GM19438 (cell line): ENCODE data around the gene ADAMTS10.
"Not testable (repeated sequence)": the region's sequence is repeated elsewhere in the genome, so short reads cannot be mapped to it uniquely, and the experiment has no call there.

ENCODE experiments used
- ATAC-seq: cut with Tn5 transposase; IDR thresholded peaks from one replicate; pipeline ENCODE4 v1.9.1; 2021; ENCODE audit warnings: low read depth; ENCODE audit not compliant: unreplicated experiment

ADAMTS10 gene

GRCh38 chr19:8610041-8610935 is at the start of gene ADAMTS10:
Gene ADAMTS10 (minus strand): TSS chr19:8610715. CDS start chr19:8605710, 5,005 bp downstream.
- no peak for ATAC-seq

GRCh38 chr19:8659905-8660304 is 49.4 kb upstream of the ADAMTS10 start:
- no peak for ATAC-seq

- ATAC-seq = no peak
These were observed 47.4 kb upstream of the ADAMTS10 start for GRCh38 chr19:8657869-8658268.

- no peak for ATAC-seq
These were observed 44.8 kb upstream of the ADAMTS10 start for GRCh38 chr19:8655340-8655709.

GRCh38 chr19:8654591-8655339 is 44.2 kb upstream of the ADAMTS10 start:
- no peak for ATAC-seq

GRCh38 chr19:8648240-8648639 is 37.7 kb upstream of the ADAMTS10 start:
- ATAC-seq = no peak

GRCh38 chr19:8643860-8644653 is 33.5 kb upstream of the ADAMTS10 start:
- ATAC-seq = no peak

GRCh38 chr19:8642561-8642960 is 32.0 kb upstream of the ADAMTS10 start:
- ATAC-seq = no peak

- no peak for ATAC-seq
These were observed 31.5 kb upstream of the ADAMTS10 start for GRCh38 chr19:8641908-8642547.

- no peak for ATAC-seq
These were observed 30.8 kb upstream of the ADAMTS10 start for GRCh38 chr19:8641221-8641907.

GRCh38 chr19:8640402-8641004 is 30.0 kb upstream of the ADAMTS10 start:
- no peak for ATAC-seq

- no peak for ATAC-seq
These were observed 29.4 kb upstream of the ADAMTS10 start for GRCh38 chr19:8639821-8640401.

GRCh38 chr19:8638078-8638619 is 27.6 kb upstream of the ADAMTS10 start:
- ATAC-seq = no peak

- ATAC-seq = not testable (repeated sequence)
These were observed 26.6 kb upstream of the ADAMTS10 start for GRCh38 chr19:8637070-8637469.

GRCh38 chr19:8635422-8635821 is 24.9 kb upstream of the ADAMTS10 start:
- ATAC-seq = no peak

GRCh38 chr19:8631425-8631819 is 20.9 kb upstream of the ADAMTS10 start:
- ATAC-seq = no peak

GRCh38 chr19:8630796-8631424 is 20.4 kb upstream of the ADAMTS10 start:
- ATAC-seq = no peak

GRCh38 chr19:8629996-8630683 is 19.6 kb upstream of the ADAMTS10 start, which contains the start of gene NFILZ:
Gene NFILZ (plus strand): TSS chr19:8630633. CDS start chr19:8676766, 46,133 bp downstream.
- ATAC-seq = no peak
